Measurements from ENCODE around the gene TP73.
A peak's percentile ranks its signal among the peaks of the same experiment; 100 is the strongest.

The TP73 gene

GRCh38 chr1:3646596-3646995 lies 5.7 kb upstream of the TP73 start:
- no peak for DNase-seq (ENCODE audit: low spot score)
- in situ Hi-C loops (cut with MboI; ENCODE audit: low sequenced_read_pairs, unreplicated experiment), result no loop called here
- no peak for TF ChIP-seq CTCF (IDR thresholded peaks at IDR 0.05; ENCODE audit: borderline replicate concordance, control extremely low read depth, extremely low read depth, insufficient read depth, missing control alignments)

GRCh38 chr1:3649342-3650247 lies 2.7 kb upstream of the TP73 start, which contains the start of gene WRAP73:
Gene WRAP73, minus strand, starts transcription at chr1:3650103. Its CDS starts 104 bp downstream, at chr1:3649999.
- in situ Hi-C loops (cut with MboI; ENCODE audit: low sequenced_read_pairs, unreplicated experiment), result no loop called here
- TF ChIP-seq CTCF (IDR thresholded peaks at IDR 0.05; ENCODE audit: borderline replicate concordance, control extremely low read depth, extremely low read depth, insufficient read depth, missing control alignments), result peak; percentile 24
- DNase-seq (ENCODE audit: low spot score), result peak; percentile 96

- in situ Hi-C loops (cut with MboI; ENCODE audit: low sequenced_read_pairs, unreplicated experiment), result no loop called here
- TF ChIP-seq CTCF (IDR thresholded peaks at IDR 0.05; ENCODE audit: borderline replicate concordance, control extremely low read depth, extremely low read depth, insufficient read depth, missing control alignments), result no peak
- DNase-seq (ENCODE audit: low spot score), result no peak
These were observed 1.9 kb upstream of the TP73 start for GRCh38 chr1:3650248-3651025.

GRCh38 chr1:3651026-3651929 lies 1.0 kb upstream of the TP73 start:
- TF ChIP-seq CTCF (IDR thresholded peaks at IDR 0.05; ENCODE audit: borderline replicate concordance, control extremely low read depth, extremely low read depth, insufficient read depth, missing control alignments), result no peak
- no peak for DNase-seq (ENCODE audit: low spot score)
- in situ Hi-C loops (cut with MboI; ENCODE audit: low sequenced_read_pairs, unreplicated experiment), result no loop called here

GRCh38 chr1:3652548-3653285 lies 401 bp downstream of the TP73 start:
- DNase-seq (ENCODE audit: low spot score), result no peak
- in situ Hi-C loops (cut with MboI; ENCODE audit: low sequenced_read_pairs, unreplicated experiment), result no loop called here
- TF ChIP-seq CTCF (IDR thresholded peaks at IDR 0.05; ENCODE audit: borderline replicate concordance, control extremely low read depth, extremely low read depth, insufficient read depth, missing control alignments), result no peak

Measured in GM13976 (cell line).